WI38 (cell line): ENCODE results near the gene SMIM10L2A.
A peak's percentile ranks its signal among the peaks of the same experiment; 100 is the strongest.
"Not testable (repeated sequence)": the region's sequence is repeated elsewhere in the genome, so short reads cannot be mapped to it uniquely, and the experiment has no call there.

Experiments
- H3K4me3 ChIP-seq: 2 replicates; pipeline ENCODE4 v1.5.1; 2011; ENCODE audit warnings: low read depth, mild to moderate bottlenecking, control low read depth, low read length
- CTCF ChIP-seq: IDR thresholded peaks from 2 replicates; pipeline ENCODE4 v1.5.1; 2012; ENCODE audit warnings: low read depth, mild to moderate bottlenecking, control low read depth, low read length

The SMIM10L2A gene

GRCh38 chrX:135438734-135439043 lies 16.9 kb downstream of the SMIM10L2A start:
- no peak for TF ChIP-seq CTCF
- H3K4me3 ChIP-seq, result no peak overlapping the region

- no peak for TF ChIP-seq CTCF
- no peak overlapping the region for H3K4me3 ChIP-seq
Observed at GRCh38 chrX:135449637-135450550, 28.1 kb downstream of the SMIM10L2A start.

- TF ChIP-seq CTCF, result no peak
- H3K4me3 ChIP-seq, result no peak overlapping the region
Observed at GRCh38 chrX:135453381-135453780, 31.6 kb downstream of the SMIM10L2A start.

- H3K4me3 ChIP-seq, result no peak overlapping the region
- TF ChIP-seq CTCF, result no peak
Observed at GRCh38 chrX:135454816-135455215, 33.1 kb downstream of the SMIM10L2A start.

GRCh38 chrX:135461756-135462155 lies 40.0 kb downstream of the SMIM10L2A start:
- not testable (repeated sequence) for H3K4me3 ChIP-seq

- TF ChIP-seq CTCF, result 0 out of 2 replicates have a peak, but pooled peaks have one; percentile 34
- no peak overlapping the region for H3K4me3 ChIP-seq
Observed at GRCh38 chrX:135463937-135464336, 42.2 kb downstream of the SMIM10L2A start.

GRCh38 chrX:135476378-135476777 lies 54.6 kb downstream of the SMIM10L2A start:
- H3K4me3 ChIP-seq, result no peak overlapping the region
- no peak for TF ChIP-seq CTCF

GRCh38 chrX:135477576-135477975 lies 55.8 kb downstream of the SMIM10L2A start:
- TF ChIP-seq CTCF, result no peak
- no peak overlapping the region for H3K4me3 ChIP-seq
